GM18867 (cell line): Measurements from ENCODE around the gene MYO7A.

Source experiments
- ATAC-seq: cut with Tn5 transposase; IDR thresholded peaks from one replicate; pipeline ENCODE4 v1.9.1; 2021; ENCODE audit warnings: mild to moderate bottlenecking, moderate library complexity; ENCODE audit not compliant: unreplicated experiment

Gene MYO7A

DNA sequence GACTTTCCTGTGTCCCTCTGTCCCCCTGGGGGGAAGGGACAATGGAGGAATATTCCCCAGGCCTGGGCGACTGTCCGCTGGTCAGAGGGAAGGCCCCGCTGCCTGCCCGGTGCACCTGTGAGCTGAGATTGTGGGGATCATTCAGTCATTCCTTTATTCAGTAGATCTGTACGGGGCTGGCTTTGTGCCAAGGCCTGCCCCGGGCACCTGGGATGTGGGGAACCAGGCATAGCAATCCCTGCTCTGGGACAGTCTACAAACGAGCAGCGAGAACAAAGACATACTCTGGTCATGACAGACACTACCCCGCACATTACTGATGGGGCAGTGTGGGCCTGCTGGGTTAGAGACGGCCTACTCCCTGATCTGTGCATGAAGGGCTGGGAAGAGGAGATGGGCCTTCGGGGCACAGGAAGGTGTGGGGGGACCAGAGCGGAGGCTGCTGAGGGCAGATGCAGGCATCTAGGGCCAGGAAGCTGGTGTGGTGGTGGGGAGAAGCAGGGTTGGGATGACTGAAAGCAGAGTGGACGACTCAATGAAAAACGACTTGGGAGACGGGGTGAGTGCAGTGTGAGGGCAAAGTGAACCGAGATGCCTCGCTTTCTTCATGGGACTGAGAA lies 1.8 kb upstream of the MYO7A start:
- ATAC-seq, result no peak

DNA sequence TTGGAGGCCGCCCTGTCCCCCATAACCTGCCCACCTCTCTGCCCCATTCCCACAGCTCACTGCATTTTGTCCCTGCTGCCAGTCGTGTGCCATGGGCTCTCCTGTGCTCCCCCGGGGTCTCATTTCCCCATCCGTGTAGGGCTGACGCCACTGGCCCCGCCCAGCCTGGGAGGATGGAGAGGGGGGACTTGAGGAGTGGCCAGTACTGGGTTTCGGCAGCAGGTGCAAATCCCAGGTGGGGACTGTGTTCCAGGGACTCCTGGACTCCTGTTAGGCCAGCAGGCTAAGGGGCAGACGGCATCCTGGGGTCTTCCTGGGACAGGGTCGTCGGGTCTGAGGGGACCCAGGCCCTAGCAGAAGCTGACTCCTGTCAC lies 1.2 kb upstream of the MYO7A start:
- ATAC-seq, result no peak

DNA sequence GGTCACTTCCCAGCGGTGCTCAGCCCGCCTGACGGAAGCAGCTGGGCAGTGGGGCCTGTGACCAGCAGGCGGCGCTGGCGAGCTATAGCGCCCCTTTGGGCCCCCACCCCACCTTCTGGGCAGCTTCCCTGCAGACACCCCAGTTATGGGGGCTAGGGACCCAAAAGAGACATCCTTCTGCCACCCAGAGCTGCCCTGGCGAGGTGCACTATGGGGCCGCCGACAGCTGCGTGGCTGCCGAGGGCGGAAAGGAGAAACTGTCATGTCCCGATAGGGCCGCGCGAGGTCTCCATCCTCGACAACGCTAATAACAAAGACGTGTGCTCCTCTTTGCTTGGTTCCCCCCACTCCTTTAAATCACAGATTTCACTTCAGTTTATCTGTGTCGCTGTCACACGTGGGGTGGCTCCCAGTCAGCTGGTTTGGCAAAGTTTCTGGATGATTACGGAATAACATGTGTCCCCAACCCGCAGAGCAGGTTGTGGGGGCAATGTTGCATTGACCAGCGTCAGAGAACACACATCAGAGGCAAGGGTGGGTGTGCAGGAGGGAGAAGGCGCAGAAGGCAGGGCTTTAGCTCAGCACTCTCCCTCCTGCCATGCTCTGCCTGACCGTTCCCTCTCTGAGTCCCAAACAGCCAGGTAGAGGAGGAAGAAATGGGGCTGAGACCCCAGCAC lies 673 bp upstream of the MYO7A start:
- ATAC-seq, result no peak

DNA sequence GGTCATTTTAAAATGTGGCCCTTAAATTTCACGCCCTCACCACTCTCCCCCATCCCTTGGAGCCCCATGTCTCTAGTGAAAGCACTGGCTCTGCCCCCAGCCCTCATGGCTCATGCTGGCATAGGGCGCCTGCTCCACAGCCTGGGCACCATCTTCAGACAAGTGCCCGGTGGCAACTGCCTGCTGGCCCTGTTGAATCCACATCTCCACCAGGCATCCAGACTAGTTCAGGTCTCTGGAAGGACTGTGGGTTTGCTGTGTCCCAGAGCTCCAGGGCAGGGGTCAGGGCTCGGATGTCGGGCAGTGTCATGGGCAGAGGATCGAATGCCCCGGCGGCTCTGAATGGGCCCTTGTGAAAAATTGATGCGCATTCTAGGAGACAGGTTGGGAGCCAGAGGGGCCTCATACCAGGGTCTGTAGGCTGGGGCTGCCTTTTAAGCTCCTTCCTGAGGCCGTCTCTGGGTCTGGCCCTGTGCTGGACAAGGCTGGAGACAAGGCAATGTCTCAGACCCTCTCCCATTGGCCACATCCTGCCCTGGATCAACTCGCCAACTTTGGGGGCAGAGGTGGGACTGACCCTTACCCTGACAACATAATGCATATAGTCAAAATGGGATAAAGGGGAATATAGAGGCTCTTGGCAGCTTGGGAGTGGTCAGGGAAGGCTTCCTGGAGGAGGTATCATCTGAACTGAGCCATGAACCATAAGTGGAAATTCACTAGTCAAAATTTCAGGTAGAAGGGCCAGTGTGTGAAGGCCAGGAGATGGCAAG lies 1.2 kb downstream of the MYO7A start:
- ATAC-seq, result no peak

DNA sequence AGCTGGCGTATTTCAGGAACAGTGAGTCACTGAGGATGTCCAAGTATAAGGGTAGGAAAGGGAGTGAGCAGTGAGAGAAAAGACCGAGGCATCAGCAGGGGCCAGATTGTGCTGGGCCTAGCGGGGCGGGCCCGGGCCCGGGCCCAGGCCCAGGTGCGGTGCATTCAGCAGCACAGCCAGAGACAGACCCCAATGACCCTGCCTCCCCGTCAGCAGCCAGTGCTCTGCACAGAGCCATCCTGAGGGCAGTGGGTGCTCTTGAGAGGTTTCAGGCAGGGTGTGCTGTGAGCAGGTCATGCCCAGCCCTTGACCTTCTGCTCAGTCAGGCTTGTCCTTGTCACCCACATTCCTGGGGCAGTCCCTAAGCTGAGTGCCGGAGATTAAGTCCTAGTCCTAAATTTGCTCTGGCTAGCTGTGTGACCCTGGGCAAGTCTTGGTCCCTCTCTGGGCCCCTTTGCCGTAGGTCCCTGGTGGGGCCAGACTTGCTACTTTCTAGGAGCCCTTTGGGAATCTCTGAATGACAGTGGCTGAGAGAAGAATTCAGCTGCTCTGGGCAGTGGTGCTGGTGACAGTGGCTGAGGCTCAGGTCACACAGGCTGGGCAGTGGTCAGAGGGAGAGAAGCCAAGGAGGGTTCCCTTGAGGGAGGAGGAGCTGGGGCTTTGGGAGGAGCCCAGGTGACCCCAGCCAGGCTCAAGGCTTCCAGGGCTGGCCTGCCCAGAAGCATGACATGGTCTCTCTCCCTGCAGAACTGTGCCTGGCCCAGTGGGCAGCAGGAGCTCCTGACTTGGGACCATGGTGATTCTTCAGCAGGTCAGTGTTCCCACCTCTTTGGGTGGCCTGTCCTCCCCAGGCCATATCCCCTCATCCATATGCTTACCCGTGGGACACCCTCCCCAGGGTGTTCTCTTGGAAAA lies 2.1 kb downstream of the MYO7A start:
- ATAC-seq, result no peak

DNA sequence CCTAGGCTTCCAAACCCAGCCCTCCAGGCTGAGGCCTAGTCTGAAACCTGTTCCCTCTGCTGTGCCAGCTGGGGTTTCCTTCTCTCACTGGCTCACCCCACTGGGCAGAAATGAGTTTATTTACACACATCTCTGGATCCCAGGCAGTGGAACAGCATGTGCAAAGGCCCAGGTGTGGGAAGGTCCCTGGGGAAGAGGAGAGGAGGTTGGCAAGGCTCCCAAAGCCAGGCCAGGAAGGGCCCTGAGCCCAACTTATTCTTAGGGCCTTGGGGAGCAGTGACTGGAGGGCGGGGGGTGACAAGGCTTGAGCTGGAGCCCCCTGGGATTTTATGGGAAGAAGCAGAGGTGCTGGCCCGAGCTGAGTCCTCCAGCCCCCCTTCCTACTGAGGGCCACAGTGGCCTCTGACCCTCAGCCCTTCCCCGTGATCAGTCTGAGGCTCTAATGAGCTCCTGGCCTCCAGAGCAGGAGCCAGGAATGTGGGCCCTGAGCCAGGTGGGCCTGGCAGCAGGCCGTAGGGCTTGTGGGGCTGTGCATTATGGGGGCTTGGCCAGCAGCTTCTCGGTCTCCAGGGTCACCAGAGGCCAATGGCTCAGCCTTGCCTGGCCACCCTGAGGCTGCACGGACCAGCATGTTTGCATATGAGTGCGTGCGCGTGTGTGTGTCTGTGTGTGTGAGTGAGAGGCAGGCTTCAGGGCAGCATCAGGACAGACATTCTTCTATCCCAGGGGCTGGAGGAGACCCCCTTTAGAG lies 2.9 kb downstream of the MYO7A start:
- ATAC-seq, result no peak

DNA sequence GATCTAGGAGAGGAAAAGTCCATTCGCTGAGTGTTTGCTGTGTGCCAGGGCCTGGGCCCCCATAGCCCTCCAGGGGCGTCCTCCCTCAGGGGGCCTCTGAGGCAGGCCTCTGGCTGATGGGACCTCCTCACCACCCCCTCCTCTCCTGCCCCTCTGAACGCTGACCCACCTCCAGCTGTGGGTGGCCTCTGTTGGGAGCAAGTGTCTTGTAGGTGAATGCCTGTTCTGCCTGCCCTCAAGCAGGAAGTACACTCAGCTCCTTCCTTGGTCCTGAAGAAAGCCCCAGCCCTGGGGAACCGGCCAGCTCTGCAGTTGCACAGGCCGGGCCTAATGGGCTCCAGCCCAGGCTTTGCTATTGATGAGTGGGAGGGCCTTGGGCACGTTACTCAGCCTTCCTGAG lies 3.5 kb downstream of the MYO7A start:
- no peak for ATAC-seq

DNA sequence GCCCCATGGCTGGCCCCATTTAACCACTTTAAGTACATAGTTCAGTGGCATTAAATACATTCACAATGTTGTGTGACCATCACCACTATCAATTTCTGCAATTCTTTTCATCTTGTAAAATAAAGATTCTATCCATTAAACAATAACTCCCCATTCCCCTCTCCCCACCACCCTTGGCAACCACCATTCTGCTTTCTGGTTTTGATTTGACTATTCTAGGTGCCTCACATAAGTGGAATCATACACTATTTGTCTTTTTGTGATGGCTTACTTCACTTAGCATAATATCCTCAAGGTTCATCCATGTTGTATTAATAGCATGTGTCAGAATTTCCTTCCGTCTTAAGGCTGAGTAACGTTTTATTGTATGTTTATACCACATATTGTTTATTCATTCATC lies 7.0 kb downstream of the MYO7A start:
- ATAC-seq, result no peak

DNA sequence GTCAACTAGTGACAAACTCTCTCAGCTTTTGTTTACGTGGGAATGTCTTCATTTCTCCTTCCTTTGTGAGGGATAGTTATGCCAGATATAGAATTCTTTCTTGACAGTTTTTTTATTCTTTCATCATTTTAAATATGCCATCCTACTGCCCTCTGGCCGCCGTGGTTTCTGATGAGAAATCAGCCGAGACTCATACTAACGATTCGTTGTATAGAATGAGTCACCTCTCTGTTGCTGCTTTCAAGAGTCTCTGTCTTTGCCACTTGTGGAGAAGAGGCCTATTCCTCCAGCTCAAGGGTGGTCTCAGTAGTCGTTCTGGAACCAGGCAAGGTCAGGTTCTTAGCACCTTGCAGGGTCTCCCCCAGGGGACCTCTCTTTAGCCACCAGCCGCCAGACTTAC lies 8.0 kb downstream of the MYO7A start:
- ATAC-seq, result no peak

DNA sequence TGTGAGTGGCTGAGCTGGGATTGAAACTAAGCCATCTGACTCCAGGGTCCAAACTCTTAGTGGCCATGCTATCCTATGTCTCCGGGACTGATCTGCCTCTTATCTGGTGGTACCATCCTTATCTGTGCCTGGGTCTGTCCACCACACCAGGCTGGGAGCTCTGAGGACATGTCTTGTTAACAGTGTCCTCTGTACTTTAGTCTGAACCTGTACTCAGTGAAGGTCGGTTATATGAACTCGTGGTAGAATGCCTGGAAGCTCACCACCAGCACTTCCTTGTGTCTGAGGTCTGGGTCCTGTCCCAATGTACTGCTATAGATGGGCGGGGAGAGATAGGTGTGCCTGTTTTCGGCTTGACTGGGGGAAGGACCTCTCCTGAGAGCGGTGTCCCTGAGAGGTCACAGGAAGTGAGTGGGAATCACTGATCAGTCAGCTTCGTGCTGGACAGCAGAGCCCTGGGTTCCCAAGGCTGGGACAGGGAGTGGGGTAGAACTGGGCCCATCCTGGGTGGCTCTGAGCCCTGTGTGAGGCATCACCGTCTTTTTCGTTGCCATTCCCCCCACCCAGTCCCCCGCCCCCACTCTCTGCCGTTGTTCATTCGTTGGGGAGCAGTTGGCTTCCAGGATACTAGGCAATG lies 8.9 kb downstream of the MYO7A start:
- no peak for ATAC-seq

DNA sequence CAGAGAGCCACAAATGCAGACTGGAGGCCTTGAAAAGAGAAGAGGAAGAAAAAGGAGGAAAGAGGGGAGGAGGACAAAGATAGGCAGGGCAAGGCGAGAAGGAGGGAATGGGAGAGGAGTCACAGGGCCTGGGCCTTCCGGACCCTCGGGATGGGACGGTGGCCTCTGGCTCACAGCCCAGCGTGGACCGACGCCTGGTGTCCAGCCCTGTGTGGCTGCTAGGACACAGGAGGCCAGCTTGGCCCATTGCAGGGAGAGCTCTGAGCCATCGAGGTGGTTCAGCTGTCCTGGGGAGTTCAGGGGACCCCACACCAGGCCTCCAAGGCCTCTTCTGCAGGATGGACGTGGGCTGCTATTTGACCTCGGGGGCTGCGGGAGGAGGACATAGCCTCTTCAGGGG lies 9.4 kb downstream of the MYO7A start:
- ATAC-seq, result no peak

DNA sequence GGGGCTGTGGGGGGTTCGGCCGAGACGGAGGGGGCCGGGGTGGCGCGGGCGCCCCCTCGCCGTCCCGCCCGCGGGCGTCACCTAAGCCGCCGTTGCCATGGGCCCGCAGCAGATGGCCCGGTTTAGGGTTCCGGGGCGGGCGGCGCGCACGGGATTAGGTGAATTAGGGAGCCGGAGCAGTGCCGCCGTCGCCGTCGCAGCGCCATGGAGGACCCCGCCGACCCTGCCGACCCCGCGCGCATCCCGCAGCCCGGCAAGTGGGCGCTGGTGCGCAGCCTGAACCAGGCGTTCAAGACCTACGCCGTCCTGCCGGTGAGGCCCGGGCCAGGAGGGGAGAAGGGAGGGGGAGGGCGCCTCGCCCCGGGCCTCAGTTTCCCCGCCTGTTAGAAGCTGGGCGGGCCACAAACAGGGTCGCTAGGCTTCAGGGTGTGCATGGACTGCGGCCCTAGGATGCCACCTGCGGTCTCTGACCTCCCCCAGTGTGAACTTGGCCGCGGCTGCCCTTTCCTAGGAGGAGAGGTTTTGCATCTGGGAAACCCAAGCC lies 10.1 kb downstream of the MYO7A start:
- no peak for ATAC-seq

DNA sequence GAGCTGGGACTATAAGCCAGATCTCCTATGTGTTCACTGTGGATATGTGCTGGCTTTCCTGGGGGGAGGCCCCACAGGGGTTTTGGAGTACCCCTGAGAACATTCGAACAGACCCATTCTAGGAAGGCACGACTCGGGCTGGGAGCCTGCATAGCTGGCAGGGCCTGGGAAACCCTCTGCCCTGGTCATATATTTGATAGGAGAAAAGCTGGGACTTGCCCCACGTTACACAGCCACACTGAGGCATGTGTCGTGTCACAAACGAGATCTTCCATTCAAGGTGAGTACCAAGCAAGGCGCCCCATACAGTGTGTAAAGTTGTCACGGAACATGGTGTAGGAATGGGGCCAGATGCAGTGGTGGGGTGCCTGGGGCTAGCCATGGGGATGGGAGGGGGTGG lies 11.2 kb downstream of the MYO7A start:
- no peak for ATAC-seq

DNA sequence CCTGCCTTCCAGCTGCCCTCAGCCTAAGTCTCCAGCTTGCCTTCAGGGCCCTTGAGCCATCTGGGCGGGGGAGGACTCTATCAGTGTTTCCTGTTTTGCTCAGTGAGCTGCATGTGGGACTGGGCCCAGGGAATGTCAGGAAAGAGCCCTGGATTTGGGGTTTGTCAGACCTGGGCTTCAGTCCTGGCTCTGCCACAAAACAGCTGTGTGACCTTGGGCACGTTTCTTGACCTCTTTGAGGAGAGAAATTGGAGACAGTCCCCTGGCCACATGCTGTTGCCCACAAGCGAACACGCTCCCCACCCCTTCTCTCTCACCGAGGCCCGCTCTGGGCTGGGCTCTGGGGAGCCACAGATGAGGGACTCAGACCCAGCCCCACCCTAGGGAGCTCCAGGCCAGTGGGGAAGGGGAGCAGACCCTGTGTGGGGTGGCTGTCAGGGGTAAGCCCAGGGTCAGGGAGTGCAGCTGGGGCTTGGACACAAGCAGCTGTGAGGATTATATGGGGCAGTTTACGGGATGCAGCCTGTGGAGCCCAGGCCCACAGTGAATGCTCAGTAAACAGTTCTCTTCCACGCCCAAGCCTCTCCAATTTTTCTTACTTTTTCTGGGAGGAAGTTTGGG lies 12.3 kb downstream of the MYO7A start:
- no peak for ATAC-seq

DNA sequence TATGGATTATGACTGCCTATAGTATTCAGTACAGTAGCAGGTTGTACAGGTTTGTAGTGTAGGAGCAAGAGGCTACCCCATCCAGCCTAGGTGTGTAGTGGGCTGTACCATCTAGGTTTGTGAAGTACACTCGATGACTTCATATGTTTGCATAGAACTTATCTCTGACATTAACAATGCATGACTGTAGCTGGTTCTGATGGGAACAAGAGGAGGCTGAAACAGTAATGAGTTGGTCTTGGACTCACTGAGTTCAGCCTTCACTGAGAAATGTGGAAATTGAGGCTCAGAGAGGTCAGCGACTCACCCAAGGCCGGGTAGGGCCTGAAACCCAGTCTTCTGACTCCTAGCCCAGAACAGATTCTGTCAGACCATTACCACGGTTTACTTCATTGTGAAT lies 13.0 kb downstream of the MYO7A start:
- ATAC-seq, result no peak

DNA sequence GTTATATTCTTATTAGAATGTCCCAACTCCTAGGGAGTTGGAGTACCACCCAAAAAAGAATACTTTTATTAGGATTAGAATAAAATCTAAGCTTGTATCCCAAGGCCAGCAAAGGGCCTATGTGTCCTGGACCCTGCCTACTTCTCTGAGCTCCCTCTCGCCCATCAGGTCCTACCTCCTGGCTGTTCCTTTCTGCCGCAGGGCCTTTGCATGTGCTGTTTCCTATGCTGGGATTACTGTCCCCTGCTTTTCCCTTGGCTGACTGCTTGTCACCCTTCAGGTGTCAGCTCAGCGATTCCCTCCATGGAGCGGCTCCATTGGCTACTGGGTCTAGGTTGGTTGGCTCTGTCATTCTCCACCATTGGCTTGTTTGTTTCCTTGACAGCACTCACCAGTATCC lies 13.4 kb downstream of the MYO7A start:
- no peak for ATAC-seq

DNA sequence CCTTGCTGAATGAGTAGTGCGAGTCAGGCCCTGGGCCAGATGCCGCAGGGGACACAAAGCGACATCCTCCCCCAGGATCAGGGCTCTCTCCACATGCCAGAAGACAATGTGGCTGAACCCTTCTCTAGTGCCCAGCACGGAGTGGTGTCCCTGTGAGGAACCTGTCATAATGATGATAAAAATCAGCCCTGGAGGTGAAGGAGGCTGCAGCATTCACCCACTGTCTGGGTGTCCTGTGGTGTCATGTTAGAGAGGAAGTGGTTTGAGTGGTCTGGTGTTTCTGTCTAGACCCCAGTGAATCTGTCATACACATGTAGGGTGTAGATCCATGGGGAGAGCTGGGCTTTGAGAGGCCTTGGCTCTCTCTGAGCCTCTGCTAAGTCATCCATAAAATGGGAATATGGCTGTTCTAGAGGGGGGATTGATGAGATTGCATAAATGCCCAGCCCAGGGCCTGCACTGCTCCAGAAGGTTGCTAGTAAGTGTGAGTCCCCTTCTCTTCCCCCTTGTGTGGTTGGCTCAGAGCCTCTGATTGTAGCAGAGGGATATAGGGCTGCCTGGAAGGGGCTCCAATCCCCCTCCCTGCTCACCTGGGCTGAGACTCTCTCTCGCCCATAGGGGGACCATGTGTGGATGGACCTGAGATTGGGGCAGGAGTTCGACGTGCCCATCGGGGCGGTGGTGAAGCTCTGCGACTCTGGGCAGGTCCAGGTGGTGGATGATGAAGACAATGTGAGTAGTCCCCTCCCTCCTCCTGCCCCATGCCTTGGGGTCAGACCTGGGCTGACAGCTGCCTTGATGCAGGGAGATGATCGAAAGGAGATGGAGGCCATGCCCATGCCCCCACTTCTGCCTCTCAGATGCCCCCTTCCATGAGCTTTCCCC lies 14.3 kb downstream of the MYO7A start:
- no peak for ATAC-seq

DNA sequence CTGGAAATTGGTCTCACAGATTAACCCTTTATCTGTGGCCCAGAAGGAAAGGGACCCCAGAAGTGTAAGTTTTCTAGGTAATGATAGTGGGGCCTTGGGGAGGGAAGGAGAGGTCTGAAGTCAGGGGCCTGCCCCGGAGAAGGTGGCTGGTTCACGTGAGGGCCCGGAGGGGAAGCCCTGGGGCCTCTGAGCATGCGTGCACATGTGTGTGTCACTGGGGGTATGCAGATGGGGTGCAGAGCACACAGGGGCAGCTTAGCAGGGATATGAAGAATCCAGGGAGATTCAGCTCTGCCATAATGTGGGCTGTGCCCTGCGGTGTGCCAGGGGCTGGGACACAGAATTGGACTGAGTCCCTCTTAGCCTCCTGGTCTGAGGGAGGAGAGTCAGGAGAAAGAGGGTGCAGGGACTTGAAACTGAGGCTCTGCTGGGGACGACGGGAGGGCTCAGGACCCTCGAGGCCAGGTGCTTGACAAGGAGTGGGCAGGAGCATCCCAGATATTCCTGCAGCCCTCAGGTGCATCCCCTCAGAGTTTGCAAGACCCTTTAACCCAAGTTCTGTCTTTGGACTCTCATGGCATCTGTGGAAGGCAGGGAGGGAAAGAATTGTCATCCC lies 15.5 kb downstream of the MYO7A start:
- no peak for ATAC-seq
